Measurements from ENCODE around the gene ADK.
"Not testable (repeated sequence)": the region's sequence is repeated elsewhere in the genome, so short reads cannot be mapped to it uniquely, and the experiment has no call there.

ADK gene

DNA sequence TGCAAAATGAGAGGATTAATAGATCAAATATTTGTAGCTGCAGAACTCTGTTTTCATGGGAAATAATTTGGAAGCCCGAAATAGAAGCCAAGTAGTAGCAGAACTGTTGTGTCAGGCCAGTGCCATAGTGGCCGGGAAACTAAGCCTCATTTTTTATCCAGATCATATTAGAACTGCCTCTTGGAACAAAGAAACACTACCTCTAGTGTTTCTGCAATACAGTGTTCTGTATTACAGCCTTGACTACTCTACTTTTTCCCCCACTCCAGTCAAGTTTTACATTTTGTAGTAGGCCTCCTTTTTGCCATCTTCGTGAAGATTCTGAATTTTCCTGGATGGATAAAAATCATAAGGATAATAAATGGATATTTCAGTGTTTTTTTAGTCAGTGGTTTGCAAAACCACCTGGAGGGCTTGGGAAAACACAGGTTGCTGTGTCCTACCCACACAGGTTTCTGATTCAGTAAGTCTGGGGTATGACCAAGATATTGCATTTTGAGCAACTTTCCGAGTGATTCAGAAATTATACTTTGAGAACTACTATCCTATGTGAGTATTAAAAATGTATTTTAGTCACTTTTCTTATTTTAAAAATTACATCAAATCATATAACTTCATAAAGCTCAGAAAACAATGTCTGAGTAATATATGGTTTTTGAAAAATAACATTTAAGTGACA lies 349.1 kb downstream of the ADK start:
- no peak for DNase-seq

DNA sequence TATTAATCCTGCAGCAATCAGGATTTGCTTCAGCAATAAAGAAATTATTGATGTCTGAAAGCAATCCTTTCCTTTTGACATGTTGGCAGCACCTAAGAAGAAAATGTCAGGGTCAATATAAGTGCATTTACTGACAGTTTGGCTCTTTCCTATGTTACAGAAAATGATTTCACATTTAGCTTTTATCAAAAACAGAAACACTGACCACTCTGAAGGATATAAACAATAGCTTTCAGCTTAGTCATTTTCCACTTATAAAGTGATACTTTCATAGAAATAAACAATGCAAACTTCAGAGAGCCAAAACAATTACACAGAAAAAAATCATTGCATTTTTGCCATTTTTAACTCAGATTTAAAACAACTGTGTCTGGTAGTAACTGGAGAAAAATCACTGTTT lies 349.8 kb downstream of the ADK start:
- DNase-seq, result no peak

DNA sequence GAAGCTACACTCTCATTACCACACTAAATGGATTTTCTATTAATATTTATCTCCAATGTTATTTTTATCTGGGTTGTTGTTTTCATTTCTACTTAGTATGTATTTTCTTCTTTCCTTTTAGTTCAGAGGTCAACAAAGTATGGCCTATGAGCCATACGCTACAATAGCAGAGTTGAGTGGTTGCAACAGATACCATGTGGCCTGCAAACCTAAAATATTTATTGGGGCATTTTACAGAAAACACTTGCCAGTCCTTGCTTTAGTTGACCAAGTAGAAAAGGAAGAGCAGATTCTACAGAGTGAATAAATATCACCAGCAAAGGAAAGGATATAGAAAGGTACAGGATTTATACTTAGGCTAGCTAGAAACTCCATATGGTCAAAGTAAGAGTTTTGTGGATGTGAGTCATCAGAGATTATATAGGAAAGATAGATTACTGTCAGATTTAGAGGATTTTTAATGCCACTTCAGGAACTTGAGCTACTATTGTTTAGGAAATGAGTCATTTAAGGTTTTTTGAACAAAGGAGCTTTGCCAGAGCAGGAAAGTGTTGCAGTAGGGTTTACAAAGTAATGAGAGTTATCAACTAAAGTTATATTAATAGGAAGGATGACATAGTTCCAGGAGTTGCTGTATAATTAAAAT lies 352.1 kb downstream of the ADK start:
- no peak for DNase-seq

DNA sequence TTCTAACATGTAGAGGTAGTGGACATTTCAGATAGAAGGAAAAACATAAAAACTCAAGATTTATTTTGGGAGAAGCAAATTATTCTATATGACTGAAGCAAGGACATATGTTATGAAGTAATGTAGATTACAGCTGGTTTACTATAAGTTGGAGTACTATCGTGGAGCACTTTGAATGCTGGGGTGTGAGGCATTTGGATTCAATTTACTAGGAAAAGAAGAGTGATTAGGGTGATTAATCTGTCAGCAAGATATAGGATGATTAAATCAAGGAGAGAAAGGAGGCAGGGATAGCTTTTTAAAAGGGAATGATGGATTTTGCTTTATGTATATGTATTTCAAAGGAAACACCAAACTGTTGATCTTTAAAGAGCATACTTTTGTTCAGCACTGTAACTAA lies 356.9 kb downstream of the ADK start:
- DNase-seq, result no peak

DNA sequence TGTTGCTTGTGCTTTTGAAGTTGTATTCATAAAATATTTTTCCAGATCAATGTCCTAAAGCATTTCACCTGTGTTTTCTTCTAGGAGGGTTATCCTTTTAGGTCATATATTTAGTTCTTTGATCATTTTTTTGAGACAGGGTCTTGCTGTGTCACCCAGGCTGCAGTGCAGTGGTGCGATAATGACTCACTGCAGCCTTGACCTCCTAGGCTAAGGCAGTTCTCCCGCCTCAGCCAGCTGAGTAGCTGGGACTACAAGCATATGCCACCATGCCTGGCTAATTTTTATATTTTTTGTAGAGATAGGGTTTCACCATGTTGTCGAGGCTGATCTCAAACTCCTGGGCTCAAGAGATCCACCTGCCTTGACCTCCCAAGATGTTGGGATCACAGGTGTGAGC lies 359.6 kb downstream of the ADK start:
- DNase-seq, result no peak

DNA sequence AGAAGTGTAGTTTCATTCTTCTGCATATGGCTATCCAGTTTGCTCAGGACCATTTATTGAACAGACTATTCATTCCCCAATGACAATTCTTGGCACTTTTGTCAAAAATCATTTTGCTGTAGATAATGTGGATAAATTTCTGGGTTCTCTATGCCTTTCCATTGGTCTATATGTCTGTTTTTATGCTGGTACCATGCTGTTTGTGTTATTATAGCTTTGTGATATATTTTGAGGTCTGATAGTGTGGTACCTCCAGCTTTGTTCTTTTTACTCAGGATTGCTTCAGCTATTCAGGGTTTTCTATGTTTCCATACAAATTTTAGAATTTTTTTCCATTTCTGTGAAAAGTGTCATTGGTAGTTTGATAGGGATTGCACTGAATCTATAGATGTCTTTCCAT lies 360.0 kb downstream of the ADK start:
- no peak for DNase-seq

DNA sequence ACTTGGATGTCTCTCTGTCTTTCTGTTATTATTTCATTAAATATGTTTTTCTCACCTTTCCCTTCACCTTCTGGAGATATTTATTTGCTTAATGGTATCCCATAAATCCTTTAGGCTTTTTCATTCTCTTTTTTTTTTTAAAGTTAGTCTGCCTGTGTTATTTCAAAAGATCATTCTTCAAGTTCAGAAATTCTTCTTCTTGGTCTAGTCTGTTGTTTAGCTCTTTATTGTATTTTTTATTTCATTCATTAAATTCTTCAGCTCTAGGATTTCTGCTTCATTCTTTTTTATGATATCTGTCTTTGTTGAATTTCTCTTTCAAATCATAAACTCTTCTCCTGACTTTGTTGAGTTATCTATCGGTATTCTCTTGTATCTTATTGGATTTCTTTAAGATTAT lies 363.3 kb downstream of the ADK start:
- DNase-seq, result no peak

DNA sequence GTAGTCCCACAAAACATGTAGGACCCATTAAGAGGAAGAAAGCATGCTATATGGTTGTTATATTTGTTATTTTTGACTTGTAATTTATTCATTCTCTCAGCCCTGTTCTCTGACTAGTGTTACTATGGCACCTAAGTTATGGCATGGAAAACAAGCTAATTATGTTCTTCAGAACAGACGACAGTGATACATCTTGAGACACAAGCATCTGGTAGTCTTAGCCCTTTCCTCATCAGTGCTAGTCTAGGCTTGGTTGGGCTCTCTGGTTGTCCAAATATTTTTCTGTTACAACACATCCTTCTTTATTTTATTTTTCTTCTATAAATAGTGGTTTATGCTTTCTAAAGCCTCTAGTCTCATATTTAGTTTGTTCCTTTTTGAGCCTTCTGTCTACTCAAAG lies 367.0 kb downstream of the ADK start:
- no peak for DNase-seq

DNA sequence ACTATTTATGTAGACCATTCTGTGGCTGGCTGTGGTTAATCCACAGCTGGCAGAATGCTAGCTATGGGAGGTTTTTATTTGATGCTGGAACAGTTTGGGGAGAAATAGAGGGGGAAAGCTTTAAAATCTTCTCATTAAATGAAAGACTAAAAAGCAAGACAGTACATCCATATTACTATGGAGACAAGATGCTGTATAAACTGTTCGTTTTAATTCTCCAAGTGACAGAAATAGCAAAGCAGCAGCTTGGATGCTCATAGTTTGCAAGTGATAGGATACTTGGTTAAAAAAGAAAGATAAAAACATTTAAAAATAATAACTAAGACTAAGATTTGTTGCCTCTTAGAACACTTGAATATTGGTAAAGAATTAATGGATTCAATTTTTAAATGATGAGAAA lies 370.5 kb downstream of the ADK start:
- no peak for DNase-seq

DNA sequence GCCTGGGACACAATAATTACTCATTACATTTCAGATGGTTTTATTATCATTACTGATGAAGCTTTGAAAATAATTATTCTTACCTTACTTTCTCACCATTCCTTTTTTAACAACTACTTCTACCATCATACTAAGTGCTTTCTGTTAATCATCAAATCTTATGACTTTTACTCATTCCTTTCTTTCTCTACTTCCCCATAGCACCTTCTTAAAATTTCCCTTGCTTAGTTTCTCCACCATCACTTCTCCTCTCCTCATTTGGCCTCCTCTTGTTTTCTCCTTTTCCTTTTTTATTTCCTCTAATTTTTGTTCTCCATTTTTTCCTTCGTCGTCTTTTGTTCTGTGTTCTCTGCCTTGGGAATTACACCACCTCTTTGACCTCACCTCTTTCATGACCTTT lies 372.2 kb downstream of the ADK start:
- no peak for DNase-seq

DNA sequence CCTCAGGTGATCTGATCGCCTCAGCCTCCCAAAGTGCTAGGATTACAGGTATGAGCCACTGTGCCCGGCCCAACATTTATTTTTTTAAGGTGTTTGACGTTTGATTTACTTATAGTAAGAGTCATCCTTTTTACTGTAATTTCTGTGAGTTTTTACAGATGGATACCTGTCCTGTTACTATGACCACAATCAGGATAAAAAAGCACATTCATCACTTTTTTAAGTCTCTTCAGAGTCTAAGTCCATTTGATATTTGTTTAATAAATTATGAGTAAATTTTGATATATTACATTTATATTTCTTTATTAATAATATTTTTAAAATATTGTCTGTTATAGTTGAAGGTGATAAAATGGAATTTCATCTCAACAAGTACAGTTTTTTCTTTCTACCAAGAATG lies 374.9 kb downstream of the ADK start:
- DNase-seq, result no peak

DNA sequence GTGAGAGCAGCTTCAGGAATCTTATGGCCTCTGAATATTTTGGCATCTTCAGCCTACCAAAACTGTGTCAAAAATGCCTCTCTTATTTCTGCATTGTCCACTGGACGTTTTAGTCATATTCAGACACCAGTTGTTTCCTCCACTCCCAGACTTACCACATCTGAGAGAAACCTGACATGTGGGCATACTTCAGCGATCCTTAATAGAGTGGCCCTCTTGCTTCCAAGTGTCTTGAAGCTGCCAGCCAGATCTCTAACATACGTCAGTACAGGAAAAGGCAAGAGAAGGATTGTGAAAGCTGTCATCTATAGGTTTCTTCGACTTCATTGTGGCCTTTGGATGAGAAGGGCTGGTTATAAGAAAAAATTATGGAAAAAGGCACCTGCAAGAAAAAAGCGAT lies 376.6 kb downstream of the ADK start:
- not testable (repeated sequence) for DNase-seq

DNA sequence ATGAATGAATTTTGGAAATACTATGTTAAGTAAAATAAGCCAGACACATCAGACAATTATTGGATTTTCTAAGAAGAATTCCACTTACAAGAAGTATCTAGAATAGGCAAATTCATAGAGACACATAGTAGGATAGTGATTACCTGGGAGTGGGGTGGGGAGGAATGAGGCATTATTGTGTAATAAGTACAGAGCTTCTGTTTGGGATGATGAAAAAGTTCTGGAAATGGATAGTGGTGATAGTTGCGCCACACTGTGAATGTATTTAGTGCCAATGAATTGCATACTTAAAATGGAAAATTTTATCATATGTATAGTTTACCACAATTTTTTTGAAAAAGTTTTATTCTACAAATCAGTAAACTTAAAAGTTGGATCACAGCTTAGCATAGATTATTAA lies 378.2 kb downstream of the ADK start:
- no peak for DNase-seq

DNA sequence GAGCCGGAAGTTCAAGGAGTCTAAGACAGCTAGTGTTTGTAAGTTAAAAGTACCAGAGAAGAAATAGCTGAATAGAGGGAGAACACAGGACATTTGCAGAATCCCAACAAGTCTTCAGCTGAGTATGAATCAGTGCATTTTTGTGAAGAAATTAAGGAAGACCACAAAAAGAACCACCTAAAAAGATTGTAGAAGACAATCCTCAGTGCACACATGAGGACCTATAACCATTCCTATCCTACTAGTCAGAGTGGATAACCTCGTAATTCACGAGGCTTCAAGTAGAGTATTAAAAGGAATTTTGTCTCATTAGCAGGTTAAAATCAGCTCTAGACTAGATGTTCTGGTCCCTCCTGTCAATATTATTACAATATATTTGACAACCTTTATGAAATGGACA lies 380.0 kb downstream of the ADK start:
- no peak for DNase-seq

DNA sequence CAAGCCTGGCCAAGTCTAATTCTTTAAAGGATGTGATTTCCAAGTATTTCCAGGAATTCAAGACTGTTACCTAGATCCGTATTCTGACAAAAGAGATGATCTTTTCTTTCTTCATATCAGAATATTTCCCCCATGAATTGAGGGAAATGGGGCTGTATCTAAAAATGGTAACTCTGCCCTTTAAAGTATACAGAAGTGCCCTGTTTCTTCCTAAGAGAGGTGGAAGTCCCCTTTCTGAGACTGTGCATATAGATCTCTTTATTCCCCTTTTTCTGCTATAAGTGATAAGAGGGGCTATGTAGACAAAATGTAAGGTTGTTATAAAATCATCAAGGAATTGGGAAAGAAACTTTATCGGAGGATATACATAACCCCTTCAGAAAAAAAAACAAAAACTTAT lies 388.3 kb downstream of the ADK start:
- DNase-seq, result no peak

DNA sequence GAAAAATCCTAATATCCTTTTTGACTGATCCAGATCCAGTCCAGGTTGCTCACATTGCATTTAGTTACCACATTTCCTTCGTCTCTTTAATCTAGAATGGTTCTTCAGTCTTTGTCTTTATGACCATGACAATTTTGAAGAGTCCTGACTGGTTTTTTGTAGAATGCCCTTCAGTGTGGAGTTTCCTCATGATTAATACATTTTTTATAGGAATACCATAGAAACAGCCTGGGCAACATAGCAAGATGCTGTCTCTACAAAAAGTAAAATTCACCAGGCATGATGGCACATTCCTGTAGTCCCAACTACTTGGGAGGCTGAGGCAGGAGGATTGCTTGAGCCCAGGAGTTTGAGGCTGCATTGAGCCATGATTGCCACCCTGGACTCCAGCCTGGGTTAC lies 390.4 kb downstream of the ADK start:
- DNase-seq, result no peak

DNA sequence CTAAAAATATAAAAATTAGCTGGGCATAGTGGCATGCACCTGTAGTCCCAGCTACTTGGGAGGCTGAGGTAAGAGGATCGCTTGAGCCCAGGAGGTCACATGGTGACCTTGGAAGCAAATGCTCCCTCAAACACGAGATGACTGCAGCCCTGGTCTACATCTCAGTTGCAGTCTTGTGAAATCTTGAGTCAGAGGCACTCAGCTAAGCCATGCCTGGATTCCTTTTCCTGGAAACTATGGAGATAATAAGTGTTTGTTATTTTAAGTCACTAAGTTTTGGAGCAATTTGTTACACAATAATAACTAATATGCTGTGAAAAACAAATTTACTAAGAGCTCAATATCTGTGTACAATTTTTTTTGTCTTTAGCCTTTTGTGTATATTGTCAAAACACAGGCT lies 391.1 kb downstream of the ADK start:
- no peak for DNase-seq

DNA sequence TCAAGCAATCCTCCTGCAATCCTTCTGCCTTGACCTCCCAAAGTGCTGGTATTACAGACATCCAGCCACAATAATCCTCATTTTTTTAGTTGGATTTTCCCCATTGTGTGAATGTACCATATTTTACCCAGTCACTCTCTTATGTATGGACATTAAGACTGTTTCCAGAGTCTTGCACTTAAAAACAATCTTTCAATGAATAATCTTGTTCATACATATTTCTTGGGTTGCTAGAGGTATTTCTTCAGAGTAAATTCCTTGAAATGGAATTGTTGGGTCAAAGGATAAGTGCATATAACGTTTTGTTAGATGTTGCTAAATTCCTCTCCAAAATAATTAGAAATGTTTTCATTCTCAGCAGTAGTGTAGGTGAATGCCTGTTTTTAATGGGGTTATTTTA lies 392.3 kb downstream of the ADK start:
- DNase-seq, result no peak

DNA sequence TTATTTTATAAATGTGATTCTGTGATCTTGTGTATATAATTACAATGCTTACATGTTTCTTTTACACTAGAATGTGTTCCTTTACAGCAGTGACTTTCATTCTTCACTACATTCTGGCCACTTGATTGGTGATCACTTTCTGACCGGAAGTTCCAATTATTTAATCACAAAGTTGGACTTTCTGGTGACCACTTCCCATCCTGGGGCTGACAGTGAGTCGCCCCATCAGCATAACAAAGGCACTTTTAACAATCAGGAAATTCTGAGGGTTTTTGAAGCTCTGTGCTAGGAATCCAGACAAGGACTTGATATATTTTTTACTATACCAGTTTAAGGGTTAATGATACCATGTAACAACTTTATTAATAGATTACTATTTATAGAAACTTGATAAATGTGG lies 393.1 kb downstream of the ADK start:
- DNase-seq, result no peak

DNA sequence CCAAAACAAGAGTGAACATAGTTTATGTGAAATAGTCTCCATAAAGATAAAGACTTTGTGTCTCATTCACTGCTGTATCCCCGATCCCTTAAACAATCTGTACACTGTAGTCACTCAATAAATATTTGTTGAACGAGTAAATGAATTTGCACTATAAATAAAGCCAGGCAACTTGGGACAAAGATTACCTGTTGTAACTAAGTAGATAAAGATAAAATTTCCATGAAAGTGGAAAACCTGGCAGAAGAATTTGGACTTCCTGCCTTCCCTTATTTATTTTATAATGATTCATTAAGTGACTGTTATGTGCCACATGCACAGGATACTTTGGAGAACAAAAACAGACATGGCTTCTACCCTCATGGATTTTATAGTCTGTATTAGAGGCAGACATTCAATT lies 397.7 kb downstream of the ADK start:
- no peak for DNase-seq

DNA sequence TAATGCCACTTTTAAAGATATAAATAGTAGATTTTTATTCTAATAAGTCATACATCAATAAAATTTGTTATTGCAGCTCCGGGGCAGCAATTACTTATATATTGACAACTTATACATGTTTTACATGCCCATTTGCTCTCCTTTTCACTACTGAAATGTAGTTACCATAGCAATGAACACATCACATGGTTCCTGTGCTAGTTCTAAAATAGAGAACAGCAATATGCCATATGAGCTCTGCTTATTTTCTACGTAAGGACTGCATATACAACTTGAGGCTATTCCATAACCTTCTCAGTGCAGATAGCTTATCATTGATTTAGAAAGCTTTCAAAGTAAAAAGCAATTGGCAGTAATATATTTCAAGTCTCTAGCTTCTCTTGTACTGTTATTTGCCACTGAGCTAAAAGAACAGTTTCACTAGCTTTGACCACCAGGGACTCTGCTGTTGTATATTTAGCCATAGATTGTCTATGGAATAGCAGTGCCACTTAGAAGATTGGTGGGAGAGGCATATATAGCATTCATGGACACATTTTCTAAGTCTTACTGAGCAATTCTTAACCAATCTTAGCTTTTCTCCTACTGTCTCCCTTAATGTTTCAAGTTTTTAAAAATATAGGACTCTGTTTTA lies 405.2 kb downstream of the ADK start:
- no peak for DNase-seq

DNA sequence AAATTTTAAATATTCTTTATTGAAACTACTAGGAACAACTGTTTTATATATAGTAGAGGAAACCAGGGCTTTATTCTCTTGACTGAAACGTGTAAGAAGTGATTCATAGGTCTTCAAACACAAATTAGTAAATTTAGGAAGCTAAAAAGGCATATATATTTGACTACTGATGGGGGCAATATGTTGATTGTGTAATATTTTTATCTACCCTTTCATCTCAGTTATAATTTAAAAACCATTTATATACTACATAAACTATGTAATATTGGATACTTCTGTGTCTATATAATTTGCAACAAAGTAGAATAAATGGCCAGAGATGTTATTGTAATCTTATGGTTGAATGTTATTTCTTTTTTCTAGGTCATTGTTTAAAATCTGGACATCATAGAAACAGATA lies 406.1 kb downstream of the ADK start:
- DNase-seq, result no peak

DNA sequence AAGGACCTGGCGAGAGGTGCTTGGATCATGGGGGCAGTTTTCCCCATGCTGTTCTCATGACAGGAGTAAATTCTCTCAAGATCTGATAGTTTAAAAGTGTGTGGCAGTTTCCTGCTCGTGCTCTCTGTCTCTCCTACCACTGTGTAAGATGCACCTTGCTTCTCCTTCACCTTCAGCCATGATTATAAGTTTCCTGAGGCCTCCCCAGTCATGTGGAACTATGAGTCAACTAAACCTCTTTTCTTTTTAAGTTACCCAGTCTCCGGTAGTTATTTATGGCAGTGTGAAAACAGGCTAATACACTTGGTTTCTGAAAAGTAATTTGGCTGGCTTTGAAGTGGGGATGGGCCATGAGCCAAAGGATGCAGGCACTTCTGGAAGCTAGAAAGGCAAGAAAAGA lies 407.4 kb downstream of the ADK start:
- no peak for DNase-seq

DNA sequence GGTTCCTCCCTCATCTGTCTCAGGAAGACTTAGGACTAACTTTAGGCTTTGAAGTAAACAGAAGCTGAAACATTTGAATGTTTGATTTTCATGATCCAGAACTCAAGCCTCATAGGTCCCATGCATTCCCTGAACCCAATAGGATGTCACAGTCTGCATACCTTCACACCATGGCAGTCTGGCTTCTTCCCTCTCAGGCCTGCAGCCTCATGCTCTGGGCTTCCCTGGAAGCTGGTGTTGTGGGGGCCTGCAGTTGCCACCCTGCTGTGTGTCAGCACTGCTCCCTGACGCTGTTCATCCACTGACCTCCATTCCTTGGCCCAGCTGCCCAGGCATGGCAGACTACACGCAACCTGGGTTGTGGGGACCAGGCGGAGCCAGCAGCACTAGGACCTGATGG lies 407.9 kb downstream of the ADK start:
- DNase-seq, result no peak

DNA sequence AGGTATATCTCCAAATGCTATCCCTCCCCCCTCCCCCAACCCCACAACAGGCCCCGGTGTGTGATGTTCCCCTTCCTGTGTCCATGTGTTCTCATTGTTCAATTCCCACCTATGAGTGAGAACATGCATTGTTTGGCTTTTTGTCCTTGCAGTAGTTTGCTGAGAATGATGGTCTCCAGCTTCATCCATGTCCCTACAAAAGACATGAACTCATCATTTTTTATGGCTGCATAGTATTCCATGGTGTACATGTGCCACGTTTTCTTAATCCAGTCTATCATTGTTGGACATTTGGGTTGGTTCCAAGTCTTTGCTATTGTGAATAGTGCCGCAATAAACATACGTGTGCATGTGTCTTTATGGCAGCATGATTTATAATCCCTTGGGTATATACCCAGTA lies 417.9 kb downstream of the ADK start:
- not testable (repeated sequence) for DNase-seq

Measured in NCI-H2081 (cell line).